ENCODE measurements around the gene UST. TPM values are rescaled to one million over a fixed set of nuclear protein-coding genes. Genes with fewer than 3 reads are reported as not detected.

UST gene
- total RNA-seq, 2 donors from 2014 or later: 1.1 to 2.7 TPM

DNA sequence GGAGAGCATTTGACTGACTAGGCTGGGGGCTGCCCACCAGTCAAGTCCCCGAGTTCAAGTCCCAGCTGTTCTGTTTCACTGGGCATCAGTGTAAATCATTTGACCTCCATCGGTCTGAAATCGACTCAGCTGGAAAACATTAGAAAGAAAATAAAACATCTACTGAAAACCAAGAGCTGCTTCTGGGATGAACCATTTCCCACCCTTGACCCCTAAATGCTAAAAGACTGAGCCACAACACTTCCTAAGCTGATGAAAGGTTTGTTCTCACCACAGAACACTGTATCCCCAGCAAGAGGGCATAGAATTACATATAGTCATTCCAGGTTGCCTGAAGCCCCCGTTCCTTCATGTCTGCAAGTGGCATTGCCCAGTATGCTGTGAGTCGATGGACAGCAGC, 333.7 kb downstream of the UST start:
- DNase-seq: no peak
- peaks cover 3% of the 10 kb centered on the region for H3K4me1 ChIP-seq
- TF ChIP-seq CTCF (IDR thresholded peaks at IDR 0.05): no peak
- H3K27ac ChIP-seq: no peak overlapping the region
- H3K36me3 ChIP-seq: no peaks in the 10 kb centered on the region
- intact Hi-C loops (cut with DNase I): loop anchor here (5.0 to 10.0 kb wide), 2 partner anchors 48 to 244 kb away; no protein-coding TSS in a partner anchor
- no peak overlapping the region for H3K9ac ChIP-seq (ENCODE audit: low read depth in 2 of 2, low read length in 2 of 2)
- no peaks in the 10 kb centered on the region for H3K9me3 ChIP-seq
- H3K4me3 ChIP-seq: no peak overlapping the region
- H3K27me3 ChIP-seq: no peaks in the 10 kb centered on the region

- intact Hi-C loops (cut with DNase I): loop anchor here (5.0 to 10.0 kb wide), 2 partner anchors 49 to 244 kb away; no protein-coding TSS in a partner anchor
- Histone ChIP-seq H3K9ac (ENCODE audit: low read depth in 2 of 2, low read length in 2 of 2) (no peak overlapping the region), H3K27me3 (no peaks in the 10 kb centered on the region), H3K27ac (no peak overlapping the region), H3K4me3 (no peak overlapping the region), H3K4me1 (peaks cover 2% of the 10 kb centered on the region), H3K36me3 (no peaks in the 10 kb centered on the region), H3K9me3 (no peaks in the 10 kb centered on the region)
- TF ChIP-seq CTCF (IDR thresholded peaks at IDR 0.05): no peak
- DNase-seq: no peak
Measured at GRCh38 chr6:149081281-149081680, 334.5 kb downstream of the UST start.

DNA sequence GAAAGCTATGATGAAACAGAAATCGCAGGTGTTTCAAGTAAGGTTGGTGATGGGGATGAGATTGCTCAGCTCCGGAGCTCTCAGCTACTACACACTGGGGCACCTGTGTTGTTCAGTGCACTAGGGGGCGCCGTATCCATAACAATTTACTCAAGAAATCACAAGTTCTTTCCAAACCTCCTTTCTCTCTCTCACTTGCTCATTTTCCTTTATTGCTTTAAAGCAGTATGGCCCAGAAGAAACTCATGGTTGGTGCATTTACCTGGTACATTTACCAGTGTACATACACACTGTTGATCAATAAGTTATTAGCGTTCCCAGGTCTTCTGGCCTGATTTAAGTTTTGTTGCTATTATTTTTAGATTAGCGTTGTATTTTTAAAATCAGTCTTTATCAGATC, 335.5 kb downstream of the UST start:
- Histone ChIP-seq H3K9ac (ENCODE audit: low read depth in 2 of 2, low read length in 2 of 2) (no peak overlapping the region), H3K27me3 (no peaks in the 10 kb centered on the region), H3K4me3 (no peak overlapping the region), H3K9me3 (no peaks in the 10 kb centered on the region), H3K4me1 (no peaks in the 10 kb centered on the region), H3K36me3 (no peaks in the 10 kb centered on the region), H3K27ac (no peak overlapping the region)
- peak; percentile 85 for DNase-seq
- intact Hi-C loops (cut with DNase I): loop anchor here (2.0 to 10.0 kb wide), 3 partner anchors 50 to 348 kb away; no protein-coding TSS in a partner anchor
- TF ChIP-seq CTCF (IDR thresholded peaks at IDR 0.05): peak; percentile 73

DNA sequence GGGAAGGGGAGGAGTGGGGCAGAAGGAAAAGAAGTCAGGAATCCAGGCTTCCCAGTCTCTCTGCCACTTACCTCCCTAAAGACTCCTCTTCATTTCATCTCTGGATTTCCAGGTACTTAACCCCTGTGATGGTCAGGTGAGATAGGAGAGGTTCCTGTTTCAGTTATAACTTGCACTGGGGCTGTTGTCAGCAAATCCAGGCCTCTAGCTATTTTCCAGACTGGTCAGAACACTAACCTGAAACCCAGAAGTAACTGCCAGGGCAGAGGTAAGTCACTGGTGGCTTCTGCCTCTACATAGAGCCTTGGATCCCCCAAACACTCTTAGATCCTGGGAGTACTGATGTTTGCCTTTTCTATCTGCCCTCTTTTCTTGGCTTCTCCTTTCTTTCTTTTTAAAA, 337.2 kb downstream of the UST start:
- H3K27me3 ChIP-seq: no peaks in the 10 kb centered on the region
- no peaks in the 10 kb centered on the region for H3K36me3 ChIP-seq
- no peak for DNase-seq
- intact Hi-C loops (cut with DNase I): loop anchor here (5.0 to 10.0 kb wide), 2 partner anchors 52 to 241 kb away; no protein-coding TSS in a partner anchor
- no peak for TF ChIP-seq CTCF (IDR thresholded peaks at IDR 0.05)
- H3K9ac ChIP-seq (ENCODE audit: low read depth in 2 of 2, low read length in 2 of 2): no peak overlapping the region
- no peak overlapping the region for H3K4me3 ChIP-seq
- no peaks in the 10 kb centered on the region for H3K4me1 ChIP-seq
- no peak overlapping the region for H3K27ac ChIP-seq
- H3K9me3 ChIP-seq: no peaks in the 10 kb centered on the region

GRCh38 chr6:149084808-149085556, 338.2 kb downstream of the UST start:
- no peak for TF ChIP-seq CTCF (IDR thresholded peaks at IDR 0.05)
- H3K9me3 ChIP-seq: no peaks in the 10 kb centered on the region
- no peak overlapping the region for H3K9ac ChIP-seq (ENCODE audit: low read depth in 2 of 2, low read length in 2 of 2)
- no peaks in the 10 kb centered on the region for H3K27me3 ChIP-seq
- intact Hi-C loops (cut with DNase I): loop anchor here (5.0 to 10.0 kb wide), 2 partner anchors 53 to 240 kb away; no protein-coding TSS in a partner anchor
- H3K4me3 ChIP-seq: no peak overlapping the region
- H3K36me3 ChIP-seq: no peaks in the 10 kb centered on the region
- H3K27ac ChIP-seq: no peak overlapping the region
- H3K4me1 ChIP-seq: no peaks in the 10 kb centered on the region
- DNase-seq: no peak
